Peyer's patch (tissue), 4 donors: ENCODE data around the gene COL13A1.

Source experiments
- CTCF ChIP-seq, 6 experiments: fragments of 450-650 bp in 4 of 6; fragments of 200-600 bp in 2 of 6; sonication (generic) in 1 of 6; IDR thresholded peaks; one replicate each; pipeline ENCODE4 v1.5.1; 2017 to 2019; ENCODE audit warnings: antibody characterized with exemption in 6 of 6, mild to moderate bottlenecking in 3 of 6, moderate library complexity in 1 of 6
- POLR2A ChIP-seq, 2 donors: fragments of 450-650 bp; IDR thresholded peaks; one replicate each; pipeline ENCODE4 v1.5.1; 2017; ENCODE audit warnings: antibody characterized with exemption in 2 of 2, mild to moderate bottlenecking in 2 of 2, moderate library complexity in 2 of 2

DNA sequence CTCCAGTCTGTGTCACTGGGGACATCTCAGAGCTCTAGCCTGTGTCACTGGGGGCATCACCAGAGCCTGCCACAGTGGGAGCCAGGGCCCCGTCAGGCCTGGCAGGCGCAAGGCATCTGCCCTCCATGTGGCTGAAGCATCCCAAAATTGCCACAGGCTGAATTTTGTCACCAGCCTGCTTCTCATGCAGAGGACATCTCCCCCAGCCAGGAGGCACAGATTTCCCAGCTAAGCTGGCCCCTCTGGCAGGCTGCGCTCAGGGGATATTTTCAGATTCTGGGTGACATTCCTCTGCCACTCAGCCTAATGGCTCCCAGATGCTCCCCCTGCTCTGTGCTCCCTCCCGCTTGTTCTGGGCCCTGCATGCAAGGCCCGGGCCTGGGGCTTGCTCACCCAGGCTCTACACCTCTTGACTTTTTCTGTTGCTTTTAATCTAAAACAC, 64.6 kb downstream of the COL13A1 start:
- TF ChIP-seq CTCF (IDR thresholded peaks at IDR 0.05) (no peak), POLR2A (IDR thresholded peaks at IDR 0.05) (no peak)
